GM12878 (cell line): ENCODE measurements around the gene GGCT. TPM values are rescaled to one million over a fixed set of nuclear protein-coding genes. Genes with fewer than 3 reads are reported as not detected.

Source experiments
- ATAC-seq: fragments of 200-7000 bp; cut with Tn5 transposase; 3 replicates; pipeline ENCODE4 v1.9.1; 2020; ENCODE audit warnings: mild to moderate bottlenecking, moderate library complexity
- BruUV-seq: library from RNA; stranded (reverse); fragments of 400-500 nt; replicated peaks from 2 replicates; lab custom pipeline; 2021; lab: Mats Ljungman, UMichigan
- CTCF ChIA-PET: fragments of 300-600 bp; sonication (Branson Sonifier 250); formaldehyde crosslinking; extraction: SDS; loops from one replicate; lab custom pipeline; 2021; ENCODE audit warnings: inconsistent platforms; lab: Yijun Ruan, JAX
- POLR2A ChIA-PET: fragments of 350-600 bp; formaldehyde crosslinking; extraction: SDS; loops from one replicate; lab custom pipeline; 2021; ENCODE audit warnings: inconsistent platforms; lab: Charles Lee
- RAD21 ChIA-PET: fragments of 300-600 bp; sonication (Branson Sonifier 250); formaldehyde crosslinking; loops from one replicate; lab custom pipeline; 2023; ENCODE audit warnings: antibody characterized with exemption; ENCODE audit not compliant: unreplicated experiment; lab: Charles Lee
- SMC1A ChIA-PET: fragments of 300-600 bp; sonication (Branson Sonifier 250); formaldehyde crosslinking; loops from one replicate; lab custom pipeline; 2023; ENCODE audit not compliant: unreplicated experiment, uncharacterized antibody; lab: Charles Lee
- DNase-seq: peaks from one replicate; pipeline ENCODE4 v3.0.0-alpha.2; 2011; ENCODE audit warnings: low read depth, low spot score
- FAIRE-seq: peaks from 3 replicates; lab custom pipeline; 2011; peaks lifted over from hg19 to GRCh38; lab: Jason Lieb, UNC
- H2AFZ ChIP-seq: 2 replicates; pipeline ENCODE4 v1.6.0; 2011; ENCODE audit warnings: low read depth, low read length, control low read depth; ENCODE audit not compliant: control insufficient read depth
- H3K27ac ChIP-seq: 2 replicates; pipeline ENCODE4 v1.5.1; 2011; ENCODE audit warnings: control low read depth; ENCODE audit not compliant: control insufficient read depth, insufficient read depth
- H3K27me3 ChIP-seq, 2 experiments: replicated peaks in 1 of 2; 2 replicates each; pipeline versions ENCODE4 v1.6.0 to v1.6.1; 2011; ENCODE audit warnings: low read length in 1 of 2; ENCODE audit not compliant: control insufficient read depth in 2 of 2, insufficient read depth in 2 of 2
- H3K36me3 ChIP-seq, 2 experiments: 2 replicates each; pipeline ENCODE4 v1.5.1; 2011; ENCODE audit warnings: low read length in 1 of 2; ENCODE audit not compliant: control insufficient read depth in 2 of 2, insufficient read depth in 2 of 2
- H3K4me1 ChIP-seq: 2 replicates; pipeline ENCODE4 v1.6.1; 2011; ENCODE audit warnings: mild to moderate bottlenecking, low read length, moderate library complexity, mixed read lengths; ENCODE audit not compliant: control insufficient read depth, insufficient read depth
- H3K4me2 ChIP-seq: 2 replicates; pipeline ENCODE4 v1.6.0; 2011; ENCODE audit warnings: control low read depth; ENCODE audit not compliant: control insufficient read depth, insufficient read depth
- H3K4me3 ChIP-seq: fragments of 200-600 bp; sonication (generic); 2 replicates; pipeline ENCODE4 v1.5.1; 2016
- H3K79me2 ChIP-seq: 2 replicates; pipeline ENCODE4 v1.6.0; 2011; ENCODE audit warnings: low read length; ENCODE audit not compliant: control insufficient read depth, insufficient read depth
- H3K9ac ChIP-seq: 2 replicates; pipeline ENCODE4 v1.8.0; 2011; ENCODE audit warnings: low read length, control low read depth, mixed read lengths; ENCODE audit not compliant: control insufficient read depth, insufficient read depth
- H3K9me3 ChIP-seq: replicated peaks from 3 replicates; pipeline ENCODE4 v1.5.1; 2011; ENCODE audit warnings: mild to moderate bottlenecking, low read length; ENCODE audit not compliant: control insufficient read depth, insufficient read depth
- H4K20me1 ChIP-seq: 2 replicates; pipeline ENCODE4 v1.6.0; 2011; ENCODE audit not compliant: control insufficient read depth, insufficient read depth
- ATF3 ChIP-seq: IDR thresholded peaks from 2 replicates; pipeline ENCODE4 v1.6.1; 2011; ENCODE audit warnings: low read depth, mild to moderate bottlenecking, low read length, moderate library complexity, borderline replicate concordance; ENCODE audit errors: extremely low read depth
- BACH1 ChIP-seq: fragments of 450-650 bp; IDR thresholded peaks from 2 replicates; pipeline ENCODE4 v1.6.1; 2017; ENCODE audit warnings: mild to moderate bottlenecking, borderline replicate concordance
- BHLHE40 ChIP-seq, 2 experiments: fragments of 450-650 bp in 1 of 2; IDR thresholded peaks; 2 replicates each; pipeline ENCODE4 v1.6.1; 2011 to 2017; ENCODE audit warnings: low read depth in 2 of 2, borderline replicate concordance in 1 of 2, improper control_type of control experiment in 1 of 2, low read length in 1 of 2, mild to moderate bottlenecking in 1 of 2
- CREM ChIP-seq: IDR thresholded peaks from 2 replicates; pipeline ENCODE4 v1.6.1; 2014; ENCODE audit warnings: antibody characterized with exemption, low read depth
- IKZF1 ChIP-seq: fragments of 450-650 bp; conservative IDR thresholded peaks from 2 replicates; pipeline ENCODE4 v1.6.1; 2017; ENCODE audit warnings: antibody characterized with exemption, mild to moderate bottlenecking
- MTA3 ChIP-seq: IDR thresholded peaks from 2 replicates; pipeline ENCODE4 v1.6.1; 2012; ENCODE audit warnings: low read length, inconsistent platforms, borderline replicate concordance
- NBN ChIP-seq: fragments of 450-650 bp; IDR thresholded peaks from 2 replicates; pipeline ENCODE4 v1.6.1; 2016
- NFIC ChIP-seq: IDR thresholded peaks from 2 replicates; pipeline ENCODE4 v1.6.1; 2012; ENCODE audit warnings: low read depth, mild to moderate bottlenecking, inconsistent platforms, low read length, moderate library complexity
- SMC3 ChIP-seq: IDR thresholded peaks from 2 replicates; pipeline ENCODE4 v1.6.1; 2011; ENCODE audit warnings: low read length, improper control_type of control experiment, borderline replicate concordance
- YY1 ChIP-seq: IDR thresholded peaks from 2 replicates; pipeline ENCODE4 v1.6.1; 2011; ENCODE audit warnings: low read depth, mild to moderate bottlenecking, low read length
- ZNF24 ChIP-seq: fragments of 450-650 bp; IDR thresholded peaks from 2 replicates; pipeline ENCODE4 v1.6.1; 2017; ENCODE audit warnings: antibody characterized with exemption, mild to moderate bottlenecking
- ZNF274 ChIP-seq: IDR thresholded peaks from one replicate; pipeline ENCODE4 v1.8.0; 2011; ENCODE audit not compliant: insufficient read length, insufficient read depth
- WGBS: methylation state at CpG from one replicate; pipeline ENCODE4 v1.1.6; 2016; ENCODE audit warnings: low lambda C conversion rate; ENCODE audit not compliant: insufficient replicate concordance, insufficient coverage; ENCODE audit errors: missing lambda C conversion rate; 5-methylcytosine and 5-hydroxymethylcytosine counted together
- in situ Hi-C: fragments of 300-500 bp; cut with MboI; formaldehyde crosslinking; loops from 9 replicates; pipeline ENCODE4 v1.14.3; 2018; ENCODE audit warnings: mixed read lengths
- intact Hi-C: fragments of 100-400 bp; cut with micrococcal nuclease; formaldehyde crosslinking; loops from one replicate; pipeline ENCODE4 v1.14.2; 2022; ENCODE audit not compliant: unreplicated experiment
- polyA plus RNA-seq, 11 experiments: library from polyadenylated mRNA; depleted of rRNA in 4 of 11; unstranded in 6 of 11; stranded (reverse) in 5 of 11; fragments of >200 nt; fragmentation: Nextera tagmentation in 4 of 11; fragmentation: Illumina TruSeq in 1 of 11; extraction: Ambion mirVana in 4 of 11; extraction: Trizol in 1 of 11; gene quantifications; 1 replicate in 1 of 11; 2 replicates in 10 of 11; pipeline versions ENCODE4 v1.2.1 to v1.2.3, GENCODE V29; 2011 to 2016; ENCODE audit warnings: inconsistent platforms in 2 of 11, missing spikeins in 2 of 11, low read depth in 1 of 11
- total RNA-seq, 4 experiments: library from RNA; depleted of rRNA in 3 of 4; stranded (reverse); fragments of >200 nt in 3 of 4; fragmentation: Illumina TruSeq in 1 of 4; extraction: Trizol in 1 of 4; gene quantifications; 2 replicates each; pipeline versions ENCODE4 v1.2.1 to v1.2.3, GENCODE V29; 2013 to 2021
- TF ChIP-seq, protein P1 (sequence below), 3 experiments: IDR thresholded peaks in 2 of 3; conservative IDR thresholded peaks in 1 of 3; 2 replicates each; pipeline ENCODE4 v1.5.1; 2011; ENCODE audit warnings: low read depth in 3 of 3, low read length in 3 of 3, mild to moderate bottlenecking in 3 of 3, control low read depth in 2 of 3, moderate library complexity in 2 of 3, inconsistent platforms in 1 of 3, mixed read lengths in 1 of 3; ENCODE audit not compliant: control insufficient read depth in 2 of 3, insufficient read depth in 1 of 3; ENCODE audit errors: extremely low read depth in 1 of 3

Gene GGCT
- total and polyA plus RNA-seq, 10 of the 15 experiments (the other 5 are each of a cell fraction or from before 2014, with no cell fraction given): 57.0 to 215 (median 92.3) TPM

- 77% methylated on average over 7 of the region's 7 CpGs for WGBS
- peaks cover 4% of the 10 kb centered on the region; the same call in 1 of the 2 replicates for H3K4me1 ChIP-seq
- H3K9ac ChIP-seq: no peak overlapping the region
- H3K79me2 ChIP-seq: no peaks in the 10 kb centered on the region
- no peaks in the 10 kb centered on the region for H3K27me3 ChIP-seq
- peaks cover 0 to 3% of the 10 kb centered on the region in 2 experiments; a peak in 1 of 4 replicates for H3K36me3 ChIP-seq
- no TSS peak for BruUV-seq
- no peak overlapping the region for H3K4me3 ChIP-seq
- TF ChIP-seq BHLHE40 (IDR thresholded peaks at IDR 0.05; ENCODE audit: borderline replicate concordance in 1 of 2, low read depth in 2 of 2, low read length in 1 of 2): peak in 1 of 2 experiments; percentile 14; a peak in 1 of 4 replicates
- no peak for TF ChIP-seq ZNF24
- TF ChIP-seq, all 136 proteins: peak for 1
- ATAC-seq: no peak
- intact Hi-C loops (loop anchor here (2.0 kb wide), 1 partner anchor 191 kb away; no protein-coding TSS in a partner anchor), in situ Hi-C loops (no loop called here)
- no peaks in the 10 kb centered on the region for H4K20me1 ChIP-seq
- no peak overlapping the region for H3K4me2 ChIP-seq
- H3K27ac ChIP-seq: no peak overlapping the region
- ChIA-PET CTCF (interaction anchor here (0.7 to 8.5 kb wide), 23 partner anchors 7 to 539 kb away, joined by 3 to 119 read pairs (median 4); no protein-coding TSS in a partner anchor), POLR2A (no interaction called here), SMC1A (interaction anchor here (0.7 to 3.8 kb wide), 14 partner anchors 9 to 379 kb away, joined by 3 to 15 read pairs (median 3); no protein-coding TSS in a partner anchor), RAD21 (interaction anchor here (0.9 to 3.2 kb wide), 3 partner anchors 14 to 274 kb away, joined by 3 to 33 read pairs (median 11); no protein-coding TSS in a partner anchor)
- no peak for DNase-seq
- H3K9me3 ChIP-seq: no peaks in the 10 kb centered on the region
- no peak overlapping the region for H2AFZ ChIP-seq
- FAIRE-seq: no peak
These were observed 45.4 kb upstream of the GGCT start for GRCh38 chr7:30549931-30550493.

GRCh38 chr7:30548845-30549244 is 44.2 kb upstream of the GGCT start:
- no peak overlapping the region for H3K4me2 ChIP-seq
- H3K4me3 ChIP-seq: no peak overlapping the region
- intact Hi-C loops: loop anchor here (2.0 kb wide), 1 partner anchor 192 kb away; no protein-coding TSS in a partner anchor
- H3K9me3 ChIP-seq: no peaks in the 10 kb centered on the region
- ChIA-PET RAD21 (interaction anchor here (0.7 to 3.2 kb wide), 2 partner anchors 15 to 182 kb away, joined by 3 to 33 read pairs; no protein-coding TSS in a partner anchor), CTCF (interaction anchor here (0.6 to 8.5 kb wide), 27 partner anchors 9 to 538 kb away, joined by 3 to 119 read pairs (median 4); no protein-coding TSS in a partner anchor), POLR2A (interaction anchor here (1.3 kb wide), 1 partner anchor 30 kb away, joined by 3 read pairs; no protein-coding TSS in a partner anchor), SMC1A (interaction anchor here (0.7 to 3.8 kb wide), 10 partner anchors 10 to 274 kb away, joined by 3 to 15 read pairs (median 3); no protein-coding TSS in a partner anchor)
- peaks cover 0 to 3% of the 10 kb centered on the region in 2 experiments; a peak in 1 of 4 replicates for H3K36me3 ChIP-seq
- H3K9ac ChIP-seq: no peak overlapping the region
- no peaks in the 10 kb centered on the region for H3K79me2 ChIP-seq
- FAIRE-seq: peak; percentile 65
- BruUV-seq: no TSS peak
- no peak for DNase-seq
- WGBS: 33% methylated on average over 6 of the region's 6 CpGs
- no peaks in the 10 kb centered on the region for H4K20me1 ChIP-seq
- in situ Hi-C loops: no loop called here
- H3K4me1 ChIP-seq: peaks cover 4% of the 10 kb centered on the region; the same call in 1 of the 2 replicates
- peak; percentile 82 for ATAC-seq
- H2AFZ ChIP-seq: no peak overlapping the region
- no peak overlapping the region for H3K27ac ChIP-seq
- H3K27me3 ChIP-seq: no peaks in the 10 kb centered on the region
- peak; percentile 52; the same call in 1 of the 2 replicates for TF ChIP-seq SMC3
- no peak for TF ChIP-seq BACH1
- no peak for TF ChIP-seq NFIC
- no peak for TF ChIP-seq MTA3
- TF ChIP-seq IKZF1: 0 out of 2 replicates have a peak, but pooled peaks have one; percentile 15
- no peak for TF ChIP-seq CREM
- no peak for TF ChIP-seq ZNF274
- TF ChIP-seq, protein P1, sequence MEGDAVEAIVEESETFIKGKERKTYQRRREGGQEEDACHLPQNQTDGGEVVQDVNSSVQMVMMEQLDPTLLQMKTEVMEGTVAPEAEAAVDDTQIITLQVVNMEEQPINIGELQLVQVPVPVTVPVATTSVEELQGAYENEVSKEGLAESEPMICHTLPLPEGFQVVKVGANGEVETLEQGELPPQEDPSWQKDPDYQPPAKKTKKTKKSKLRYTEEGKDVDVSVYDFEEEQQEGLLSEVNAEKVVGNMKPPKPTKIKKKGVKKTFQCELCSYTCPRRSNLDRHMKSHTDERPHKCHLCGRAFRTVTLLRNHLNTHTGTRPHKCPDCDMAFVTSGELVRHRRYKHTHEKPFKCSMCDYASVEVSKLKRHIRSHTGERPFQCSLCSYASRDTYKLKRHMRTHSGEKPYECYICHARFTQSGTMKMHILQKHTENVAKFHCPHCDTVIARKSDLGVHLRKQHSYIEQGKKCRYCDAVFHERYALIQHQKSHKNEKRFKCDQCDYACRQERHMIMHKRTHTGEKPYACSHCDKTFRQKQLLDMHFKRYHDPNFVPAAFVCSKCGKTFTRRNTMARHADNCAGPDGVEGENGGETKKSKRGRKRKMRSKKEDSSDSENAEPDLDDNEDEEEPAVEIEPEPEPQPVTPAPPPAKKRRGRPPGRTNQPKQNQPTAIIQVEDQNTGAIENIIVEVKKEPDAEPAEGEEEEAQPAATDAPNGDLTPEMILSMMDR (IDR thresholded peaks at IDR 0.05 in 2 of 3, conservative IDR thresholded peaks at IDR 0.05 in 1 of 3; ENCODE audit: control insufficient read depth in 2 of 3, extremely low read depth in 1 of 3, insufficient read depth in 1 of 3, low read depth in 3 of 3, low read length in 3 of 3): peak; percentile 69 to 81 (median 76)
- TF ChIP-seq NBN: no peak
- TF ChIP-seq YY1: no peak
- TF ChIP-seq ATF3: no peak
